ENCODE results near the gene P2RY11. TPM values are rescaled to one million over a fixed set of nuclear protein-coding genes. Genes with fewer than 3 reads are reported as not detected.

Gene P2RY11
- total and polyA plus RNA-seq, 2 of the 4 experiments (the other 2 are of a cell fraction), result 0.54 to 4.5 TPM

GRCh38 chr19:10116866-10117616, 5.5 kb downstream of the P2RY11 start:
- Histone ChIP-seq H3K27me3 (ENCODE audit: control insufficient read depth, insufficient read depth, low read length) (no peaks in the 10 kb centered on the region), H2AFZ (replicated peaks; ENCODE audit: low read length, poor library complexity) (peak overlapping the region; percentile 21), H3K4ac (ENCODE audit: low read depth, low read length) (no peak overlapping the region), H3K23ac (ENCODE audit: low read depth, low read length) (no peak overlapping the region), H4K8ac (ENCODE audit: low read depth in 2 of 2, low read length in 2 of 2) (no peak overlapping the region), H2BK120ac (ENCODE audit: low read depth, low read length) (no peak overlapping the region), H3K4me3 (ENCODE audit: insufficient read depth, low read depth, low read length) (no peak overlapping the region), H2BK20ac (ENCODE audit: low read depth, low read length) (no peak overlapping the region), H3K4me2 (ENCODE audit: low read depth, low read length) (no peak overlapping the region), H2BK5ac (ENCODE audit: low read depth, low read length, poor library complexity, severe bottlenecking) (no peak overlapping the region), H3K56ac (ENCODE audit: extremely low read depth, insufficient read depth, low read length) (no peak overlapping the region), H3K9me1 (ENCODE audit: insufficient read depth, low read length) (no peaks in the 10 kb centered on the region), H4K20me1 (ENCODE audit: insufficient read depth, low read length) (peaks cover 20% of the 10 kb centered on the region), H3K36me3 (ENCODE audit: control insufficient read depth, insufficient read depth, low read length) (peaks cover 42% of the 10 kb centered on the region), H2BK15ac (ENCODE audit: low read depth, low read length) (no peak overlapping the region), H3K18ac (ENCODE audit: low read depth, low read length) (no peak overlapping the region), H3K4me1 (ENCODE audit: control insufficient read depth, insufficient read depth, low read length) (peaks cover 9% of the 10 kb centered on the region), H3K79me1 (ENCODE audit: low read depth in 1 of 2, low read length in 2 of 2) (peaks cover 11 to 41% of the 10 kb centered on the region in 2 experiments), H3K9ac (ENCODE audit: low read depth, low read length) (no peak overlapping the region), H4K5ac (ENCODE audit: low read depth, low read length) (no peak overlapping the region), H2AK5ac (ENCODE audit: low read depth, low read length) (no peak overlapping the region), H3K27ac (ENCODE audit: insufficient read depth, low read length) (no peak overlapping the region), H3K14ac (replicated peaks; ENCODE audit: low read depth, low read length) (no peak overlapping the region), H3K9me3 (ENCODE audit: control insufficient read depth, insufficient read depth, low read length) (no peaks in the 10 kb centered on the region), H2AK9ac (replicated peaks; ENCODE audit: low read depth, low read length, poor library complexity) (peak overlapping the region; percentile 42), H4K91ac (ENCODE audit: insufficient read depth, low read depth, low read length) (no peak overlapping the region)
- no CpG with 5 or more reads among the region's 21 CpGs for WGBS, 2 experiments (ENCODE audit: extremely low coverage in 2 of 2, insufficient read length in 1 of 2)
- in situ Hi-C loops (cut with MboI; ENCODE audit: low sequenced_read_pairs) (no loop called here), dilution Hi-C loops (cut with HindIII; ENCODE audit: low sequenced_read_pairs, unreplicated experiment) (no loop called here), intact Hi-C loops (cut with micrococcal nuclease) (no loop called here)
- BruUV-seq (replicated peaks), result no TSS peak
- no peak for DNase-seq
- TF ChIP-seq POLR2A (IDR thresholded peaks at IDR 0.05; ENCODE audit: low read depth, low read length), result no peak
- TF ChIP-seq CTCF (conservative IDR thresholded peaks at IDR 0.05; ENCODE audit: low read depth, low read length), result no peak
- no peak for TF ChIP-seq FOS (IDR thresholded peaks at IDR 0.05; ENCODE audit: low read depth, low read length)
- CTCF ChIA-PET, result interaction anchor here (2.1 kb wide), 1 partner anchor 19 kb away, joined by 4 read pairs; no protein-coding TSS in a partner anchor
- POLR2A ChIA-PET (ENCODE audit: unreplicated experiment), result interaction anchor here (0.6 kb wide), 1 partner anchor 110 kb away, joined by 4 read pairs; no protein-coding TSS in a partner anchor
- ATAC-seq (ENCODE audit: low read depth), result no peak

Data from IMR-90 (cell line).